K562 (cell line): ENCODE data around the gene CHIC1. TPM values are rescaled to one million over a fixed set of nuclear protein-coding genes. Genes with fewer than 3 reads are reported as not detected.

Experiments used
- AFF4 ChIP-seq: sonication (generic); formaldehyde crosslinking; IDR thresholded peaks from 2 replicates; pipeline ENCODE4 v1.8.0; 2023; ENCODE audit warnings: mild to moderate bottlenecking, missing genetic modification reagents
- BCOR ChIP-seq: fragments of 450-650 bp; IDR thresholded peaks from 2 replicates; pipeline ENCODE4 v1.6.1; 2016
- CGGBP1 ChIP-seq: fragments of 250-450 bp; sonication (Bioruptor Pico); IDR thresholded peaks from 2 replicates; pipeline ENCODE4 v1.9.0; 2021; ENCODE audit warnings: mild to moderate bottlenecking
- E2F1 ChIP-seq: sonication (generic); formaldehyde crosslinking; IDR thresholded peaks from 2 replicates; pipeline ENCODE4 v1.8.1; 2023; ENCODE audit warnings: mild to moderate bottlenecking, missing genetic modification reagents, moderate library complexity
- FUS ChIP-seq: fragments of 200-400 bp; formaldehyde crosslinking; optimal IDR thresholded peaks from 2 replicates; pipeline ENCODE3; 2017; ENCODE audit warnings: low read depth, low read length
- NR2F6 ChIP-seq: fragments of 450-650 bp; formaldehyde crosslinking; IDR thresholded peaks from 2 replicates; pipeline ENCODE4 v1.4.0; 2020; ENCODE audit warnings: mild to moderate bottlenecking
- POLR2H ChIP-seq: IDR thresholded peaks from 2 replicates; pipeline ENCODE4 v1.6.1; 2016; ENCODE audit warnings: missing genetic modification characterization, low read depth, mild to moderate bottlenecking, control low read depth, missing compliant biosample characterization, moderate library complexity
- PYGO2 ChIP-seq: fragments of 450-650 bp; IDR thresholded peaks from 2 replicates; pipeline ENCODE4 v1.6.1; 2016; ENCODE audit warnings: mild to moderate bottlenecking, missing genetic modification characterization, moderate library complexity, missing compliant biosample characterization
- RHOXF2B ChIP-seq: fragments of 250-450 bp; sonication (Bioruptor Pico); conservative IDR thresholded peaks from 2 replicates; pipeline ENCODE4 v1.5.1; 2021
- SLC30A9 ChIP-seq: fragments of 250-450 bp; sonication (Bioruptor Pico); IDR thresholded peaks from 2 replicates; pipeline ENCODE4 v1.8.0; 2022; ENCODE audit warnings: mild to moderate bottlenecking, moderate library complexity
- TCF3 ChIP-seq: sonication (generic); formaldehyde crosslinking; IDR thresholded peaks from 2 replicates; pipeline ENCODE4 v1.4.0; 2020; ENCODE audit warnings: mild to moderate bottlenecking, missing genetic modification reagents
- TEAD2 ChIP-seq: fragments of 450-650 bp; IDR thresholded peaks from 2 replicates; pipeline ENCODE4 v1.6.1; 2016; ENCODE audit warnings: missing genetic modification characterization, control low read depth, missing compliant biosample characterization
- TOE1 ChIP-seq, 2 experiments: fragments of 450-650 bp in 1 of 2; sonication (generic) in 1 of 2; formaldehyde crosslinking in 1 of 2; IDR thresholded peaks; 2 replicates each; pipeline versions ENCODE4 v1.7.1 to v1.8.0; 2016 to 2022; ENCODE audit warnings: borderline replicate concordance in 2 of 2, mild to moderate bottlenecking in 2 of 2, antibody characterized with exemption in 1 of 2, inconsistent platforms in 1 of 2, low read depth in 1 of 2, missing genetic modification reagents in 1 of 2, moderate library complexity in 1 of 2
- UBTF ChIP-seq, 2 experiments: IDR thresholded peaks; 2 replicates each; pipeline ENCODE4 v1.6.1; 2012; ENCODE audit warnings: improper control_type of control experiment in 2 of 2, low read depth in 2 of 2, low read length in 2 of 2, borderline replicate concordance in 1 of 2
- ZEB2 ChIP-seq: fragments of 450-650 bp; IDR thresholded peaks from 2 replicates; pipeline ENCODE4 v1.6.1; 2016
- ZFP30 ChIP-seq: fragments of 250-450 bp; sonication (Bioruptor Pico); IDR thresholded peaks from 2 replicates; pipeline ENCODE4 v1.8.0; 2022; ENCODE audit warnings: moderate library complexity, mild to moderate bottlenecking, inconsistent platforms, borderline replicate concordance
- ZNF57 ChIP-seq: fragments of 450-650 bp; formaldehyde crosslinking; IDR thresholded peaks from 2 replicates; pipeline ENCODE4 v1.4.0; 2020; ENCODE audit warnings: mild to moderate bottlenecking, moderate library complexity
- polyA plus RNA-seq, 8 experiments: library from polyadenylated mRNA; depleted of rRNA in 4 of 8; stranded (reverse) in 5 of 8; unstranded in 3 of 8; fragments of >200 nt; fragmentation: Nextera tagmentation in 2 of 8; fragmentation: Illumina TruSeq in 1 of 8; extraction: Ambion mirVana in 2 of 8; extraction: Trizol in 1 of 8; gene quantifications; 2 replicates each; pipeline versions ENCODE4 v1.2.1 to v1.2.3, GENCODE V29; 2011 to 2014; ENCODE audit warnings: inconsistent platforms in 1 of 8, missing spikeins in 1 of 8
- total RNA-seq, 7 experiments: library from RNA; depleted of rRNA in 6 of 7; stranded (reverse); fragments of >200 nt in 6 of 7; fragmentation: Illumina TruSeq in 2 of 7; extraction: Trizol in 2 of 7; gene quantifications; 2 replicates each; pipeline versions ENCODE4 v1.2.1 to v1.2.3, GENCODE V29; 2011 to 2021; ENCODE audit warnings: low replicate concordance in 1 of 7

CHIC1 gene
- total and polyA plus RNA-seq, 9 of the 15 experiments (the other 6 are each of a cell fraction or from before 2014, with no cell fraction given), result 0.10 to 1.5 (median 1.1) TPM

- TF ChIP-seq RHOXF2B (CRISPR knock-in tag), result no peak
- TF ChIP-seq ZNF57, result no peak
- TF ChIP-seq AFF4 (CRISPR knock-in tag), result no peak
- TF ChIP-seq NR2F6 (CRISPR knock-in tag), result no peak
- no peak for TF ChIP-seq E2F1 (CRISPR knock-in tag)
- no peak for TF ChIP-seq ZEB2
- peak; percentile 95 for TF ChIP-seq TOE1 (IDR thresholded peaks at IDR 0.05; ENCODE audit: borderline replicate concordance)
- no peak for TF ChIP-seq TOE1 (CRISPR knock-in tag; IDR thresholded peaks at IDR 0.05; ENCODE audit: borderline replicate concordance, low read depth)
- no peak for TF ChIP-seq UBTF (IDR thresholded peaks at IDR 0.05; ENCODE audit: borderline replicate concordance in 1 of 2, low read depth in 2 of 2, low read length in 2 of 2)
- TF ChIP-seq POLR2H (tag), result no peak
- no peak for TF ChIP-seq CGGBP1
- TF ChIP-seq TEAD2, result no peak
- TF ChIP-seq BCOR, result no peak
- TF ChIP-seq FUS, result no peak
- TF ChIP-seq TCF3, result no peak
- TF ChIP-seq ZFP30 (CRISPR knock-in tag), result no peak
- no peak for TF ChIP-seq PYGO2
- no peak for TF ChIP-seq SLC30A9 (CRISPR knock-in tag)
These were observed at the start of gene CHIC1 (continued) for GRCh38 chrX:73562984-73563737.
